Activated naive CD4-positive, alpha-beta T cell (primary cell): ENCODE data around the gene ZNF540.
"Not testable (repeated sequence)": the region's sequence is repeated elsewhere in the genome, so short reads cannot be mapped to it uniquely, and the experiment has no call there.

Source experiments
- DNase-seq, 4 experiments: peaks; one replicate each; lab custom pipeline; 2025; lab: John Stamatoyannopoulos, UW

ZNF540 gene

DNA sequence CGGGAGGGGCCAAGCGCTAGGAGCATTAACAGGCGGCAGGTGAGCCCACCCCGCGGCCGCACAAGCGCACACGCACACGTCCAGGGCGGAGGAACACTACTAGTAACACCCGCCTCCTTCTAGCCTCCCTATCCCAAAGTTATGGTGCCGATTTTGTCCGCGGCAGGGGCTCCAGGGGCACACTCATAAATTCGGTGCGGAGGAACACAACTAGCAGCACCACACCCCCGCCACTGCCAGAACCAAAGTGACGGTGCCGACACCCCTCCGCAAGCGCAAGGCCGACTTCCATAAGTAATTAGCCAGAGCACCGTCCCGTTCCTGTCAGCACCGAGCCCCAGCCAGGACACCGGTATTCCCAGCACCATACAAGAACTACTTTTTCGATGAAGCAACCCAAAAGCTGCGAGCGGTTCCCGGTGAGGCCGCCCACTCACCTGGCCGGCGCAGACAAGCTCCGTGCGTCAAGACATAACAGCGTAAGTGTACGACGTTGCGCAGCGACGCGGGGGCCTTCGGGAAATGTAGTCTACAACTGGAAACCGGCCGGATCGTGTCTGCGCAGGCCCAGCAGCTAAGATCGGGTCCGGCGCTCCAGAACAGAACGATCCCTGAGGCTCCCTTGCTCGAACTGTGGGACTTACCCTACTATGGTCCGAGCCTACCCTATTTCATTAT lies at the start of gene ZNF540, which contains the start of gene ZNF571:
Gene ZNF540 (plus strand): TSS at position 573 of the 678 bp plus-strand sequence. CDS start 3,572 bp downstream, outside the sequence.
Gene ZNF571 (minus strand): TSS at position 489 of the 678 bp plus-strand sequence. CDS start 8,116 bp downstream, outside the sequence.
- peak; percentile 60 to 88 (median 81) for DNase-seq

- DNase-seq, result no peak
Observed at GRCh38 chr19:37551129-37551993, 43.3 kb upstream of the ZNF540 start.

DNA sequence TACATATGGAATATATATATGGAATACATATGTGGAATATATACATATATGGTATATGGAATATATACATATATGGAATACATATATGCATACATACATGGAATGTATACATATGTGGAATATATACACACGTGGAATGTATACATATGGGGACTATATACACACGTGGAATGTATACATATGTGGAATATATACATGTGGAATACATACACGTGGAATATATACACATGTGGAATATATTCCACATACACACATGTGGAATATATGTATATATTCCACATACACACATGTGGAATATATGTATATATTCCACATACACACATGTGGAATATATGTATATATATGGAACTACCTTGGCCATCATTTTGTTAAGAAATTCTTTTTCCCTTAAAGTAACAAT lies 31.2 kb upstream of the ZNF540 start:
- no peak for DNase-seq

GRCh38 chr19:37564624-37565369 lies 29.9 kb upstream of the ZNF540 start:
- DNase-seq, result no peak

DNA sequence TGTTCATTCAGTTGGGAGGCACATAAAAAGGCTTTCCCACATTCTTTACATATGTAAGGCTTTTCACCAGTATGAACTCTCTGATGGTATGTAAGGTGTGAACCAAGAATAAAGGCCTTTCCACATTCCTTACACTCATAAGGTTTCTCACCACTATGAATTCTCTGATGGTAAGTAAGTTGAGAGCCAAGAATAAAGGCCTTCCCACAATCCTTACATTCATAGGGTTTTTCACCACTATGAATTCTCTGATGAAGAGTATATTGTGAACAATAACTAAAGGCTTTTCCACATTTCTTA lies 29.4 kb upstream of the ZNF540 start:
- DNase-seq, result no peak

DNA sequence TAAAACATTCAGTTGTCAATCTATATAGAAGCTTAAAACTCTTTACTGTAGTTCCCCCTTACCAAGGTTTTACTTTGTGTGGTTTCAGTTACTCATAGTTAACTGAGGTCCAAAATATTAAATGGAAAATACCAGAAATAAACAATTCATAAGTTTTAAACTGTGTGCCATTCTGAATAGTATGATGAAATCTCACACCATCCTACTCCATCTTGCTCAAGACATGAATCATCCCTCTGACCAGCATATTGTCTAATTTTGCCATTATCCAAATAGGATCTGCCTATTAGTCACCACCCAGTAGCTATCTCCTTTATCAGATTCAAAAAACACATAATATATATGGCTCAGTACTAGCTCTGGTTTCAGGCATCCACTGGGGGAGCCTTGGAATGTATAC lies 22.5 kb upstream of the ZNF540 start:
- no peak for DNase-seq

- no peak for DNase-seq
Observed at GRCh38 chr19:37583340-37583739, 11.3 kb upstream of the ZNF540 start.

DNA sequence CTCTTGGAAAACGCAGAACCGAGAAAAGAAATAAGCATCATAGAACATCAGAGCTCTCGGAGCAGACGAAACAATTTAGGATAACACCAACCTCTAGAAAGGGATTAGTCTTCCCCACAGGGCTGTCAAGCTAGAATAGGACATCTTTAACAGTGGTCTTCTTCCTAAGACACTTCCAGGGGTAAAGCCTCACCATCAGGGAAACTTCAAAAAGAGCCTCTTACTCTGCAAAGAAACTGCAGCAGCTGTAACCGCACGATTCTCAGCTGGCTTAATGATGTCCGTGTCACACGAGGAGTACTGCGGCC lies 726 bp upstream of the ZNF540 start:
- DNase-seq, result no peak

DNA sequence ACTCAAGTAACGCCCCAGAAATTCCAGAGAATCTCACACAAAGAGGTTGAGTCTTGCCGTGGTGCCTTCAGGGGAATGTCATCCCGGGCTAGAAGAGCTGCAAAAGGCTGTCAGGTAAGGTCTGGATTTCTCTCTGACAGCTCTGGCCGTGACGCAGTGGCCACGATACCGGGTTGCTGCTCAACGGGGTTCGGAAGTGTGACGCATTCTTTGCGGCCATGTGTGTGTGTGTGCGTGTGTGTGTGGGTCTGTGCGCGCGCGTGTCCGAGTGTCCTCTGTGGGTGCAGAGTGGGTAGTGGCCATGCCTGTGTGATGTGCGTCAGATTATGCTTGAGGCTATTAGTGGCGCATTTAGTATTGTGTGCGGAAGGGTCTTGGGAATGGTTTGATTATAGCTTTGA lies 306 bp downstream of the ZNF540 start:
- peak; percentile 7 to 41 (median 40) for DNase-seq

DNA sequence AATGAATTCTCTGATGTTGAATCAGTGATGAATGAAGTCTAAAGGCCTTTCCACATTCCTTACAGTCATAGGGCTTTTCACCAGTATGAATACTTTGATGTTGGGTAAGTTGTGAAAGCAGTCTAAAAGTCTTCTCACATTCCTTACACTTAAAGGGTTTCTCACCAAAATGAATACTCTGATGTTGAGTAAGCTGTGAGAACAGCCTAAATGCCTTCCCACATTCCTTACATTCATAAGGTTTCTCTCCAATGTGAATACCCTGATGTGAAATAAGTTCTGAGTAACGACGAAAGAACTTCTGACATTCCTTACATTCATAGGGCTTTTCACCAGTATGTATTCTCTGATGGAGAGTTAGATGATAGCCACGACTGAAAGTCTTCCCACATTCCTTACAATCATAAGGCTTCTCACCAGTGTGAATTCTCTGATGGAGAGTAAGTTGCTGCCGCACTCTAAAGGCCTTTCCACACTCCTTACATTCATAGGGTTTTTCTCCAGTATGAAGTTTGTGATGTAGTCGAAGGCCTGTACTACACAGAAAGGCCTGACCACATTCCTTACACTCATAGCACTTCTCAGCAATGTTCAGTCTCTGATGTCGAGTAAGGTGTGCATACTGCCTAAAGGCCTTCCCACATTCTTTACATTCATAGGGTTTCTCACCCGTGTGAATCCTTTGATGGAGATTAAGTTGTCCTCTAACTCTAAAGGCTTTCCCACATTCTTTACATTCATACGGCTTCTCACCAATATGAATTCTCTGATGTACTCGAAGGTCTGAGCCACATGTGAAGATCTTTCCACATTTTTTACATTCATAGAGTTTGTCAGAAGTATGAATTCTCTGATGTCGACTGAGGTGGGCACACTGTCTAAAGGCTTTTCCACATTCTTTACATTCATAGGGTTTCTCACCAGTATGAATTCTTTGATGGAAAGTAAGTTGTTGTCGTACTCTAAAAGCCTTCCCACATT lies 40.7 kb downstream of the ZNF540 start:
- DNase-seq, result no peak

DNA sequence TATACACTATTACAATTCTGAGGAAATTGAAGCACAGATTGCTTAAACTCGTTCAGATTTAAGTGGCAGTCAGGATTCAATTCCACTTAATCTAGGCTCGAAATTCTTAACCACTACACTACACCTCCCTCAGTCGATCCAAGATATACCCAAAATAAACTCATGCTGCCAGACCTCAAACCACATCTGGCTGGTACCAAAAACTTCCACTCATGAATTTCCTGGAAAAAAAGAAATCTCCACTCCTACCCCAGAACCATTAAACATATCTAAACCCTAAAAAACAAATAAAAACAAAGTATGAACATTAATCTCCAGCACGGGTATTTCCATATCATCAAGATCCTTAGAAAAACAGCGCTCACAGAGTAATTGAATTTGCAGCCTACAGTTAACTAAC lies 59.4 kb downstream of the ZNF540 start:
- no peak for DNase-seq

DNA sequence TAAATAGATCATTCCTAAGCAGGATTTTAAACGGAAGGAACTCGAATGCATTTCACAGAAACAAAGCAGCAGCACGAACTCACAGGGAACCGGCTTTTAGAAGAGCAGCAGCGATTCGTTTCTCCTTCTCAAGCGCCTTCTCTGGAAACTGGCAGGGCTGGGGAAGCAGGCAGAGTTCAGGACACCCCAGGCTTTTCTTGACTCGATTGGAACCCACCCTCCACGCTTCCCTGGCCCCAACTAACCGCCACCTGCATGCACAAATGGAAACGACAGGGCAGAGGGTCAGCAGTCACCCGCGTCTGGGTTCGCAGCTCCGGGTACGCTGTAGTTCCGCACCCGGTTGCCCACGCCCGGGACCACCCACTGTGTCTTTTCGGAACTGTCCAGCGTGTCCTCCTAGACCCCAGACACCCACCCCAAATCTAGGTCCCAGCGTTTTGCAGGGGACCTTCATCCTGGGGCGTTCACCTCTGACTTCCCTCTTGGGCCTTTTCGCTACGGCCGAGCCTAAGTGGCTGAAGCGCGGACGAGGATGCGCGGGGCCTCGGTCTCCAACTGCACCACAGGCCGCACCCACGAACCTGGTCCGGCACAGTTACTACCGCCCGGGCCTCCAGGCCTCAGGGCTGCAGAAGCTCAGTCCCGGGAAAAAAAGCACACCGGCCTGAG lies 60.1 kb downstream of the ZNF540 start:
- DNase-seq, result peak in 1 of 4 experiments; percentile 20

DNA sequence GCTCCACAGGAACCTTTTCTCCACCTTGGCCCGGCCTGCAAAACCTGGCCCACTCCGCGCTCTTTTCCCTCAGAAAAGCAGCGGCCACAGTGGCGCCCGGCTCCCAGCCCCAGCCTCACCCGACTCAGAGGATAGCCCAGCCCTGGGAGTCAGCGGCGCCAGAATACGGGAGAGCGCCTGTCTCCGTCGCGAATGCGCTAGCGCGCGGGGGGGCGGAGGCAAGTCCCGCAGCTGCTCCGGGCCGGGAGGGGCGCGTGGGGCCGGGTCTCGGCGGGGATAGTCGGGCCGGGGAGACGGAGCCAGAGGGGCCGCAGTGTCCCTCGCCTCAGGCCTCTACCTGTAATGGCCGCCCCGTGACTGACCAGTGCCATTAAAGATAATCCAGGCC lies 60.6 kb downstream of the ZNF540 start, which contains the start of gene ZFP30:
Gene ZFP30 (minus strand): TSS at position 165 of the 388 bp plus-strand sequence. CDS start 7,643 bp downstream, outside the sequence.
- DNase-seq, result peak; percentile 44 to 63 (median 52)

DNA sequence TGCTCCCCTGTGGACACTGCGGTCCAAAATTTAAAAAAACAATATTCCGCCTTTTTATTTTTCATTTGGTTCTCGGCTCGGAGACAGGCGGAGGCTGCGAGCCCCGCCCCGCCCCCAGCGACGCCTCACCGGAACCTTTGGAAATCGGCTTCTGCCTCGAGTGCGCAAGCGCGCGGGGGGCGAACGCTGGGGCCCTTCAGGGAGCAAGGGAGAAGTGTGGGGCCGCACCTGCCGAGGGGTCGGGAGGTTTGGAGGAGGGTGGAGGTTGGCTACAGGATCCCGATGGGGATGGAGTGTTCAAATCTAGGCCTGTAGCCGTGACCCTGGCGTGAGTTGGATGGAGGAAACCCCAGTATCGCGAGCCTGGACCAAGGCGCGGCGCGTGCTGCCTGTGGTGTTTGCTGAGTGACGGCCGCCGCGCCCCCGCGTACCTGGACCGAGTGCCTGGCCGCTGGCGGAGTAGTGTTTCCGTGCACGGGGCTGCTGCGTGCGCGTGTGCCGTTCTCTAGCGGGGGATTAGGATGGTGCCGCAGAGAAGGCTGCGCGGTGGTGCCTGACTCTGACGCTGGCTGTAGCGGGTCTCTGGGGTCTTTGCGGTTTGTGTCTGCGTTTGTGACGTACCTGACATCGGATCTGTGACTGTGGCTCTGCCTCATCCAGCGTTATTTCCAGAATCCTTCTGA lies 61.2 kb downstream of the ZNF540 start:
- DNase-seq, result peak; percentile 54 to 73 (median 61)

DNA sequence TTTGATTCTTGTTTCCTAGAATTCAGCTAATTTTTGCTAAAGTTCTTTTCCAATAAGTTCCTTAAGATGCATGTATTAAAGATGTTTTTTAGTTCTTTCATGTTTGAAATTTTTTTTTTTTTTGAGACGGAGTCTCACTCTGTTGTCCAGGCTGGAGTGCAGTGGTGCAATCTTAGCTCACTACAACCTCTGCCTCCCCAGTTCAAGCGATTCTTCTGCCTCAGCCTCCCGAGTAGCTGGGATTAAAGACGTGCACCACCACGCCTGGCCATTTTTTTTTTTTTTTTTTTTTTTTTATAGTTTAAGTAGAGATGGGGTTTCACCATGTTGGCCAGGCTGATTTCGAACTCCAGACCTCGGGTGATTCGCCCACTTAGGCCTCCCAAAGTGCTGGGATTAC lies 62.5 kb downstream of the ZNF540 start:
- DNase-seq, result not testable (repeated sequence)
